Breast epithelium (tissue), 3 donors: ENCODE measurements around the gene OST4.

Source experiments
- CTCF ChIP-seq, 3 donors: fragments of 450-650 bp; IDR thresholded peaks; one replicate each; pipeline ENCODE4 v1.5.1; 2016 to 2017; ENCODE audit warnings: antibody characterized with exemption in 3 of 3, mild to moderate bottlenecking in 3 of 3, moderate library complexity in 3 of 3
- POLR2A ChIP-seq: fragments of 450-650 bp; IDR thresholded peaks from one replicate; pipeline ENCODE4 v1.6.1; 2016; ENCODE audit warnings: antibody characterized with exemption, mild to moderate bottlenecking, moderate library complexity

GRCh38 chr2:27038631-27039339, 32.7 kb downstream of the OST4 start:
- TF ChIP-seq CTCF (IDR thresholded peaks at IDR 0.05) (no peak), POLR2A (no peak)
